Measurements from ENCODE around the gene RPIA. TPM values are rescaled to one million over a fixed set of nuclear protein-coding genes. Genes with fewer than 3 reads are reported as not detected.

RPIA gene
- total RNA-seq, 1 donor from 2014 or later, result 21.7 TPM

DNA sequence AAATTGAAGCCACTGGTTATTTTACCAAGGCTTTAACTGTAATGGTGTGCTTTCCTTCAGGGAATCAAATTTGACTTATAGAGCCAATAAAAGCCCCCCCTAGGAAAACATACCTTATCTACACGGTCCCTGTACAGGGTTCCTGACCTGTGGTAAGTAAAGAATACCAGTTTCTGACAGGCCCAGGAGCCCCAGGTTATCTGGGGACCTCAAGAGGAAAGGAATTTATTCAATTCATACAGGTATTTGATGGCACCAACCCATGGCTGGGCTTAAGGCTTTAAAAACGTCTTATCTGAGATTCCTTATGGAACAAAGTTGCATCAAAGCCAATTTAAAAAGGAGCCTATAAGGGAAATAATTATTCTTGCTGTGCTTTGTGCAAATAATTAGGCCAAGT, 7.0 kb upstream of the RPIA start:
- no peak for DNase-seq (ENCODE audit: low spot score)

DNA sequence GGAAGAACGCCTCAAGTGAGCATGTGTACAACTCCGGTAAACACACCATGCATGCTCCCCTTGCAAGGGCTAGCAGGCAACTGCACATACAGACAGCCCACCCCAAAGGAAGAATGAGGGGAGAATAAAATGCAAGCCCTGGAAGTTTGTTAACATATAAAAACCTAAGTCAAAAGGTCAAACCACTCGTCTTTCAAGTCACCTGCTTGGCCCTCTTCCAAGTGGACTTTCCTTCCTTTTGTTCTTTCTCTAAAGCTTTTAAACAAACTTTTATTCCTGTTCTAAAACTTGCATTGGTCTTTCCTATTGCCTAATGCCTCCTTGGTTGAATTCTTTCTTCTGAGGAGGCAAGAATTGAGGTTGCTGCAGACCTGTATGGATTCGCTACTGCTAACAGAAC, 5.2 kb upstream of the RPIA start:
- no peak for DNase-seq (ENCODE audit: low spot score)

DNA sequence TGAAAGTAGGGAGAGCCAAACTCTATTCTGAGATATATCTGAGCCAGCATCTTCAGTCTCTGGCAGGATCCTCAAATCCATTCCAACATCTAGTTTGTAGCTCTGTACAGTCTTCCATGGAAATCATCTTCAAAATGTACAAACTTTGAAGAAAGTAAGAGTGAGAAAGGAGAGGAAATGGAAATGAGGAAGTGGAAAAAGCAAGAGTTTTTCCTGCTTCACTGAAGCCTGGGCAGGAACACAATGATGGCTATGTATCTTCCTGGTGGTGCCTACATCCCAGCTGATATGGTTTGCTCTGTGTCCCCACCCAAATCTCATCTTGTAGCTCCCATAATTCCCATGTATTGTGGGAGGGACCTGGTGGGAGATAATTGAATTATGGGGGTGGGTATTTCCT, 4.1 kb upstream of the RPIA start:
- no peak for DNase-seq (ENCODE audit: low spot score)

DNA sequence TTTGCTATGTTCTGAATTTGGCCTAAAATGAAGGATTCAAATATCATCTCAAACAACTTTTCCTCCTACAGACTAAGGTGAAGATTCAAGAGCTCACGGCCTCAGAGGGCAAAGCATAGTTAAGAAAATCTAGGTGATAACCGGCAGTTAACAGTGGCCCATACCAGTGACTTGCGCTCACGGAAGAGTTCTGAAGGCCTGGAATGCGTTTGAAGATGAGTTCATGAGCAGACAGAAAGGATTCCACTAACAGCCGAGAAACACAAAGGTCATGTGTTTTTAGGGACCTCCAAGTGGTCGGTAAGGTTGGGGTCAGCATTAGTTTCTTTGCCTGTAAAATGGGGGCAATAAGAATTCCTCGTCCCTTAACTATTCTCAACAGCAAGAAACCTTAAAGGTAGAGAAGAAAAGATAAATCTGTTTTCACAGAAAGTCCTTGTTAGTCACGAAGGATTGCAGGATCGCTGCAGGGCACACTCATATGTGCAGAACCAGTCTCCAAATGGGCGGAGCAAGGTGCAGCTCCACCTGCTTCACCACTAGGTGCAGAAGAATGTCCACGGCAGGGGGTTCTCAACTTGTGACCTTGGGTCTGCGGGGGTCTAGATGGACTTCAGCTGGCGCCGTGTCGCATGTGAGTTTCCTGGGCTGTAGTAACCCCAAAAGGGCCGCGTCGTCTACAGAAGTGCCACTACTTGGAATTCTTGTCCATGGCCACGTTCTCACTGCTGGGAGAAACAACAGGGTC, 708 bp upstream of the RPIA start:
- peak; percentile 62 for DNase-seq (ENCODE audit: low spot score)

DNA sequence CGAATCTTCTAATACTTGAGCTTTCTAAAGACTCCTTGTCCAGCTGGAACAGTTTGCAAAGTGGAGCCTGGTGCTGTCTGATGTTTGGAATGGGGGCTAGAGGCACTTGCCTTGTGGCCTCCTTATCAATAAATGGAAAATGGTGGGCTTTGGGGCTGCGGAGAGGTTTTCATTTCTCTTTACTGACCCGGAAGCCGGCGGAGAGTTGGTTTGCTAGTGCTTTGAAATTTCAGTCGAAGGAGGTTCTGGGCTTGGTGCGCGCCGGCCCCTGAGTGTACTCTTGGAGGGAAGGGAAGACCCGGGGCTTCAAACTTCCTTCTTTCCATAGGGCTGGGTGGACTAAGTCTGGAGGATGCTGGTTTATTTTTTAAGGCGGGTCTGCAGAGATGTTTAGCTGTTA, 714 bp downstream of the RPIA start:
- DNase-seq (ENCODE audit: low spot score), result peak; percentile 47

DNA sequence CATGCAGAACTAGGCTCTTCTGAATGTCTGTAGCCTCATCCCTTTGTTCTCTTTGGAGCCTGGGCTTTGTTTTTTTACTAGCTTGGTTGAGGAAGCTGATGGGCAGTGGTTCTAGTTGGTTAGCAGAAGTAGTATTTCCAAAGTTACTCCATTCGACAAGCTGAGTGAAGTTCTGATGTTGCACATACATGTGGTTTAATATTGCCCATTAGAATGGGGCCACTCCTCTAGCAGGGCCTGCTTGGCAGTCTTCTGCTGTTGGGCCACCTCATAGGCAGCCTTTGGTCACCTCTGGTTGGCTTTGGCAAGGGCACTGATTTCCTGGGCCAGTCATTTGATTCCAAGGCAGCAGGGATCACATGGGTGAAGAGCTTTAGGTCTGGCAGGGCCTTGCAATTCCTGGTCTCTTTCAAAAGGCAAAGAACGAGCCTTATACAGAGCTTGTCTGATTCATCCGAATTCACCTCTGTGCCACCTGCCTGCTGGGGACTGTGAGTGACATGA, 2.5 kb downstream of the RPIA start:
- no peak for DNase-seq (ENCODE audit: low spot score)

DNA sequence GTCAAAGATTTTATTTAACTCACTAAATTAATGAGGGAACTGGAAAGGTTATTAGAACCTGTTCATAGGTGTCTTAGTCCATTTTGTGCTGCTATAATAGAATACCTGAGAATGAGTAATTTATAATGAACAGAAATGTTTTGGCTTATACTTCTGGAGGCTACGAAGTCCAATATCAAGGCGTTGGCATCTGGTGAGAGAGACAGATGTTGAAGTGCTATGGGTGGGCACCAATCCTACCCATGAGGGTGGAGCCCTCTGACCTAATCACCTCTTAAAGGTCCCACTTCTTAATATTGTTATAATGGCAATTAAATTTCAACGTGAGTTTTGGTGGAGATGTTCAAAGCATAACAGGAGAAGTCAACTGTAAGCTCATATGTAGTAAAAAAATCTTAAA, 5.1 kb downstream of the RPIA start:
- DNase-seq (ENCODE audit: low spot score), result no peak

DNA sequence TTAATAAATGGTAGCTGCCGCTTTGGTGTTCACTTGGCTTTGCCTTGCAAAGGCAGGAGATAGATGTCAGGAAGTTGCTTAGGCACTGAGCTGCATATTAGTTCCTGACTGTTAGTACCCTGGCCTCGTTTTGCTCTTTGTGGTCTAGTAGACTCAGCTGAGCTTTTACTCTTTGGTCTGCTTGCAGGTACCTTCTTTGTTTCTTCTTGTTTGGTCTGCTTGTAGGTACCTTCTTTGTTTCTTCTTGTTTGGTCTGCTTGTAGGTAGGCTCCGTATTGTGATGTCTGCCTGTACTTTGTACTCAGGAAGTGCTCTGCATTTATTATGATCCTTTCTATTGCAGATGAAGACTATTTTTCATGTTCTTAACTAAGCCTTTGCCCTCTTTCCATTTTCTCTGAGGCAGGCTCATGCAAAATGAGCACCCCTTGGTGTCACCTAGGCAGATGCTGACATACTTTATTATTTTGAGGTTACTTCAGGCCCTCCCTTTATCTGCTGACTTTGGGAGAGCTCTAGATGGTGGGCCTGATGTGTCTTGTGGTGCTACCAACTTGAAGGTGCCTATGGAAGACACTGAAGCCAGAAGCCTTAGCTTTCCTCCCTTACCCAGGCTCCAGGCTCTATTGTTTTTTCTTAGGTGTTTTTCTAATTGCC, 6.0 kb downstream of the RPIA start:
- DNase-seq (ENCODE audit: low spot score), result no peak

DNA sequence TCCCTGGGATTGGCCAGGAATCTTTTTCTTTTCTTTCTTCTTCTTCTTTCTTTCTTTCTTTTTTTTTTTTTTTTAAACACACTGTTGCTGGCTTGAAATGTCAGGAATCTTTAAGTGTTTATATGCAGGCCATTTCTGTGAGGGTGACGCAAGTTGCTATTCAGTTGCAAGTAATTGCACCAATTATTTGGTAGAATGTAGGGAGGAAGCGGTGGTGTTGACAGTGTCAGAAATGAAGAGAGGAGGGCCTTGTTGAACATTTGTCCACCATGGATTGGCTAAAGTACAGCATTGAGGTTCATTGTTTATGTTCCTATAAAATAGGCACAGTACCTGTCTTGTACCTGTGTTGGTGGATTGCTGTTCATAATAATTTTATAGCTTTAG, 6.5 kb downstream of the RPIA start:
- DNase-seq (ENCODE audit: low spot score), result no peak

DNA sequence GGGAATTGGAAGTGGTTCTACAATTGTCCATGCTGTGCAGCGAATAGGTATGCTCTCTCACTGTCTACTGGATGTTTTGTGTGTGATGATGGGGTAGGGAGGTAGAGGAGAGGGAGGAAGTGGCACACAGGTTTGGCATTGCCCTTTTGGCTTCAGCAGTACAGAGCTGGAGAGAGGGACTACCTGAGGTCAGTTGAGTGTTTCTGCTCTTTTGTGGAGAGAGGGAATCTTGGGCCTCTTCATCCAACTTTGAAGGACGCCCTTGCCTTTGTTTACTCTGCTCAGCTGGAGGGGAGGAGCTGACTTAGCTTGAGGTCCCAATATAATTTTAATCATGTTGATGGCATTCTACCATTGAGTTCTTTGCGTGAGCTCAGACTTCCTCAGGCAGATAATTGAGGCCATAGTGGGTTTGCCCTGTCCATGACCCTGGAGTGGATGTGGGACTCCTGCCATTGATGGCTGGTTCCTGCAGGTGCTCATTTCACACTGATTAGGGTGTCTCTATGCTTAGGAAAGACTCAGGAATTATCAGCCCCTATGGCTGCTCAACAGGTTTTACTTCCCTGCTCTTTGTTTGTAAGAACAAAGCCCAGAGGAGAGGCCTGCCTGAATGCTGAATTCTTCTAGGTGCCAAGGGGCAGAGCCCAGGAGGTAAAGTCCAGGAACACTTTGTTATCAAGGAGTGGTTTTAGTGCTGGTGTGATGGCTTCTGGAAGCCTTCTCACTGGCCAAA, 7.2 kb downstream of the RPIA start:
- peak; percentile 45 for DNase-seq (ENCODE audit: low spot score)

DNA sequence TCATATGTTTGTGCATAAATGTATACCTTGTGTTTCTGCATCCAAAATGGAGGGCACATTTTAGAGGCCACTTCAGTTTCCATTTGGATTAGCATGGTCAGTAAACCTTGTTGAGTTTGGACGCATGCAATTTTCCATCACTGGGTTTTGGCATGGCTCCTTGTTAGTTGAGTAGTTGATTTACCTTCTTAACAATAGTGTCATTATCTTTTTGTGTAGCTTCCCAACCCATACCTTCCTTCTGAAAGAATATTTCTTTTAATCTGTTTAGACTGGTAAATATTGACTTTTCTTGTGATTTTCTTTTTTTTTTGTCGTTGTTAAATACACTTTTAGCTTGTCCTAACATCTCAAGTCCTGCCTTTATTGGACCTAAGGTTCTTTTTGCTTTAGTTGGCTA, 15.5 kb downstream of the RPIA start:
- DNase-seq (ENCODE audit: low spot score), result peak; percentile 10

DNA sequence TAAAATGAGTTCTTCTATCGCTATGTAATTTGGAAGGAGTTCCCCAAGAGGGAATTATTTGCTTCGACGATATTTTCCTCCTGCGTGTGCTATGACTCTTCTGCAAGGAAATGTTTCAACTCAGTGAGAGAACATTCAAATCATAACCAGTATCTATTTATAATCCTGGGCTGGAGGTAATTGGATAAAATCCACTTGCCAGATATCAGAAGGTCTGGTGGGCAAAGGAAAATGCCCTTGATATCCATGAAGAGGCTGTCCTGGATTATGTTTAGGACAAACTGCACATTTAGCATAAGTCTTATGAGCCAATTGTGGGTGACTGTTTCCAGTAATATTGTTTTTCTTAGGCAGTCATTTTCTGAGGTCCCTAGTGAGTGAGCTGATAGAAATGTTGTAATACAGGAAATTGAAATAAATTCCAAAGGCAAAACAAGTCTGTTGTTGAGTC, 17.7 kb downstream of the RPIA start:
- DNase-seq (ENCODE audit: low spot score), result peak; percentile 9

DNA sequence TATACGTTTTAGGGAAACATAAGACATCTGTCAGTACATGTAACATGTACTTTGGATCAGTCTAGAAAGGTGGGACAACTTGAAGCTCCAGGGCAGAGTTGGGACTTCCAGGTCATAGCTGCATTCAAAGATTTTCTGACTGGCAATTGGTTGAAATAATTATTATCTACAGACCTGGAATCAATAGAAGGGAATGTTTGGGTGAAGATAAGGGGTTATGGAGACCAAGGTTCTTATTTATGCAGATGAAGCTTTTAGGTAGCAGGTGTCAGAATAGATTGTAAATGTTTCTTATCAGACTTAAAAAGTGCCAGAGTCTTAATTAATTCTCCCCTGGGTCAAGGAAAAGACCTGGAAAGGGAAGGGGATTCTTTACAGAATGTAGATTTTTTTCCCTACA, 19.8 kb downstream of the RPIA start:
- DNase-seq (ENCODE audit: low spot score), result no peak

DNA sequence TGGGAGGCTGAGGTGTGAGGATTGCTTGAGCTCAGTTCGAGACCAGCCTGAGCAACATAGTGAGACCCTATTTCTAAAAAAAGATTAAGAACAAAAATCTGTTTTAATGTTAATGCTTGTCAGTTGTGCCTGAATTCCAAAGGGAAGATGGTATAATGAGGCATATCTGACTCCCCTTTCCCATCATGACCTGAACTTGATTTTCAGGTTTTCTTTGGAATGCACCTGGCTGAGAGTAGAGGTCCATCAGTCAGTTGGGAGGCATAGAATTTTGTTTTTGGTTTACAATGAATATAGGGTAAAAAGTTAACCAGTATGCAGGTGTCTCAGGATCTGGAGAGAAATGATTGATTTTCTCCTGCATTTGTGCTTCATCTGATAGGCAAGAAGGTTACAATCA, 20.4 kb downstream of the RPIA start:
- no peak for DNase-seq (ENCODE audit: low spot score)

DNA sequence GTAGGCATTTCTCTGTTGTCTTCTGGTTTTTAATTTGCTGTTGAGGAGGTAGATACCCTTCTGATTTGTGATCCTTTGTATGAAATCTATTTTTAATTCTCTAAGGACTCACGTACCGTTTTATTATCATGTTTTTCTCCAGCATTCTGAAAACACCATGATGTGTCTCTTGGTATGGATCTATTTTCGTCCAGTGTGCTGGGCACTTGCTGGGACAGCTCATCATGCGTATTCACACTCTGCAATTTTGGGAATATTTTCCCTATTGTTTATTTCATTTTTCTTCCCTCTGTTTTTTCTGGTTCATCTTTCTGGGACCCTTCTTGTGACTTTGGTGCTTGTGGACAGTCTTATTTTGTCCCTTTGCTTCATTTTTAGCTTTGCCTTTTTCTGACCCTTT, 21.9 kb downstream of the RPIA start:
- DNase-seq (ENCODE audit: low spot score), result no peak

DNA sequence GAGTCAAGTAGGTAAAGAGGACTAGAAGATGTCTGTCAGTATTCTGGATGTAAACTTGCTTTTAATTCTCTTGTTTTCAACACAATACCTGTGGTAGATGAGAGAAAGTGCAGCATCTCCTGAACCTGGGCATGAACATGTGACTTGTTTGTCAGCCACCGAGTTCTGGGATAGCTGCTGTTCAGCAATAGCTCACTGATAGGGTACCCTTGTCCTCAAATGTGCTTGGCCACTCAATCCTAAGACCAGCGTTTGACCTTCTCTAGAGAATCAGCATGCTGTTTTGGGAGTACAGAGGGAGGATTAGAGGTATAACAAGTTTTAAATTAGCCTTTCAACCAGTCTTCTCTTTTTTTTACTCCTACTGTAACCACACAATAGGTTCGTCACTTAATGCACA, 23.2 kb downstream of the RPIA start:
- DNase-seq (ENCODE audit: low spot score), result no peak

DNA sequence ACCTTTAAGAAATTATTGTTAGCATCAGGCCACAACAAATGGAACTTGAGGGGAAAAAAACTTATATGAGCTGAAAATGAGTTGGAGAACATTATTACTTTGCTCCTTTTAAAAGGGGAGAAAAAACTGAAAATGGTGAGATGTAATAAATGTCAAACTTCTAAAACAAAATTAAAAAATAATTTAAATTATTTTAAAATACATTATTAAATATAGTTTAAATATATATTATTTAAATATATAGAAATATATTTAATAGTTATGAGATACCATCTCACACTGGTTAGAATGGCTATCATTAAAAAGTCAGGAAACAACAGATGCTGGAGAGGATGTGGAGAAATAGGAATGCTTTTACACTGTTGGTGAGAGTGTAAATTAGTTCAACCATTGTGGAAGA, 28.9 kb downstream of the RPIA start:
- DNase-seq (ENCODE audit: low spot score), result no peak

DNA sequence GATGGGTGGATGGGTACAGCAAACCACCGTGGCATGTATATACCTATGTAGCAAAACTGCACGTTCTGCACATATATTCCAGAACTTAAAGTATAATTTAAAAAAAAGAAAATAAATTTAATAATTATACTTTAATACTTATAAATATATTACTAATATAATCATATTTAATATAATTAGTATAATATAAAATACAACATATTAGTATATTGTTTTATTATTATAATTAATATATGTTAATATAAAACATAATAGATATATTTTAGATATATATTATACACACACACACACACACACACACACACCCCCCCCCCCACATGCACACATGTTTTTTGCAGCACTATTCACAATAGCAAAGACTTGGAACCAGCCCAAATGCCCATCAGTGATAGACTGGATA, 29.8 kb downstream of the RPIA start:
- no peak for DNase-seq (ENCODE audit: low spot score)

DNA sequence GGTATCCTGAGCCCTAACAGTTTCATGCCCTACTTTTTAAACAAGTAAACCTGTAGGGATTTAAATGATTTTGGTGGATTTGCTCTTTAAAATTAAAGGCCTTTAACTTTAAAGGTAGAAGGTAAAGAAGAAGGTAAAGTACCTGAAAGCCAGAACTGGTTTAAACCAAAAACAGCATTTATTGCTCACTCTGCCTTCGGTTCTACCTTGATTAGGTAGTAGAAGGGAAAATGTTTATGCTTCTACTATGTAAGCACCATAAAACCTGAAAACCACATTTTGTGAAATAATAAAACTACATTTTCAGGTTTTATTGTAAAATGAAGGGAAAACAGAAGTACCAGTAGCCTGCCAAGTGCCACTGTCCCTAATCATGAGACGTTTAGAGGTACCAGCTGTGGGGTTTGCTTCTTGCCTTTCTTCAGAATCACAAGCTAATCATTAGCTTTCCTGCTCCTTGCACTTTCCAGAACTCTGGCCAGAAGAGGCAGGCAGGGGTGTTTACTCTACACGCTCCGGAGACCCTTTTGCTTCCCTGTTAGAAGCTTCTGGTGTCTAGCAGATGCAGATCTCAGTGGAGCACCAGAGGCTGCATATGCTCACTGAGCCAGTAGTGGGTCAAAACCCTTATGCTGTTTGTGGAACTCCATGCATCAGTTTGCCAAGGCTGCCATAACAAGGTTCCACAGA, 33.3 kb downstream of the RPIA start:
- DNase-seq (ENCODE audit: low spot score), result no peak

DNA sequence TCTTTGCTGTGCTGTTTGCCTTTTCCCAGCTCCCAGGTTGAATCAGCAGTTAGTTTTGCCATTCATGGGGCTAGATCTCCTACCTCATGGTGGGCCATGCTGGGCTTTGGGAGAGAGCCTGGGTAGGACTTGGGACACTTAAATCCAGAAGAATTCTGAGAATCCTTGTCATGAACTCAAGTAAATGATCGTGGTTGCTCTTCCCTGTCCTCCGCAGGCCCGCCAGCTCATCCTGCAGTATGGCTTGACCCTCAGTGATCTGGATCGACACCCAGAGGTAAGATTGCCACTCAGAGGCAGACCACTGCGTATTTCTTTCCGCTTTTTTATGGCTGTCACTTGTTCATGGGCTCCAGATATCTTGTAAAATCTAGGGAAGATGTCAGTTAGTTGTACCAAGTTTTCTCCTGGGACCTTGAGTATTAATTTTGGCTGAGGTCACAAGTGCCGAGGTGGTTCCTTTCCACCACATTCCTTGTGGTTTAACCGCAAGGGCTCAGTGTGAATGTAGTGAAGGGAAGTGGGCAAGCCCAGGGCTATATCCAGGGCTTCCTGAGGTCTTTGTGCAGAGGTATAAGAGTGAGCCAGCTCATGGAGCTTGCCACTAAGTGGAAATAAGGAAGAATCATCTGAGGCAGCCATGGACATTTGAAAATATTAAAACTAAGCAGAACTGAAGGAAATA, 37.7 kb downstream of the RPIA start:
- no peak for DNase-seq (ENCODE audit: low spot score)

DNA sequence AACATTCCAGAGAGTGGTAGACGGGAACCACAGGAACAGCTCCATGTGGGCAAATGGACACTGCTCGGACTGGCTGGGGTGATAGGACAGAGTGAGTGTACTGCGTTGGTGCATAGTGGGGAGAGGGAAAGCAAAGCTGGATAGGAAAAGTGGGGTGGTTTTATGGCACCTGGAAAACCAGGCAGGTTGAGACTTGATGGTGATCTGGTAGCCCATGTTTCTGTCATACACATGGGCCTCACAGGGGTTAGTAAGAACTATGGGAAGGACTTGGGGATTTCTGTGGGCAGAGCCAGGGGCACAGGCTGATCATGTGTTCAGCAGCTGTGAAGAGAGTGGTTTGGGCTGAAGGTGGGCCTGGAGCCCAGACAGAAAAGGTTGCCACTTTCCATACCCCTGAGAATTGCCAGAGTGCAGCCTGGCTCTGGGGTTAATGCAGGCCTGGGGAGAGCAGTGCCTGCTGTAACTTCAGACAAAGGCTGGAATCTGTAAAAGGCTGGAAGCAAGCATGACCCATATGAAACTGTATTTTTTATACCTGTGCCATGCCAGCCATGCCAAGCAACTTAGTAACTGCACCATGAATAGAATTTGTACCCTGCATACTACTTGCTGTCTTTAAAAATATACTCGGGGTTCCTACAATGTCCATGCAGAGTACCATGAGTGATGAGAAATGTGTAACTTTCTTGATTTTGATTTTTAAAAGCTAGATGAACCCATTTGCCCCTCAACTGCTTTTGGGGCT, 41.9 kb downstream of the RPIA start:
- DNase-seq (ENCODE audit: low spot score), result no peak

All from ureter (tissue), 1 donor.